Gastrocnemius medialis (tissue), 4 donors: ENCODE measurements around the gene DOCK4. TPM values are rescaled to one million over a fixed set of nuclear protein-coding genes. Genes with fewer than 3 reads are reported as not detected.

Experiments used
- ATAC-seq, 2 donors: fragments of 150-250 bp; one replicate each; pipeline ENCODE4 v1.9.1; 2016
- DNase-seq, 2 donors: peaks; one replicate each; pipeline ENCODE4 v3.0.0-alpha.2; 2019
- H3K27ac ChIP-seq, 4 donors: fragments of 200-600 bp; sonication (generic); 1 replicate in 1 of 4; 2 replicates in 3 of 4; pipeline ENCODE4 v1.5.1; 2016 to 2018; ENCODE audit warnings: mild to moderate bottlenecking in 2 of 4, moderate library complexity in 1 of 4
- H3K27me3 ChIP-seq, 3 donors: fragments of 200-600 bp; sonication (generic) in 2 of 3; 1 replicate in 1 of 3; 2 replicates in 2 of 3; pipeline versions ENCODE4 v1.5.1 to v1.6.0; 2016 to 2019; ENCODE audit warnings: mild to moderate bottlenecking in 1 of 3, moderate library complexity in 1 of 3
- H3K36me3 ChIP-seq, 2 donors: fragments of 200-600 bp; sonication (generic) in 1 of 2; one replicate each; pipeline ENCODE4 v1.5.1; 2017 to 2018
- H3K4me1 ChIP-seq, 2 donors: fragments of 200-600 bp; sonication (generic) in 1 of 2; one replicate each; pipeline ENCODE4 v1.5.1; 2016 to 2017; ENCODE audit warnings: mild to moderate bottlenecking in 2 of 2
- H3K4me3 ChIP-seq, 4 donors: fragments of 200-600 bp; sonication (generic) in 3 of 4; 1 replicate in 1 of 4; 2 replicates in 3 of 4; pipeline ENCODE4 v1.5.1; 2016 to 2019; ENCODE audit warnings: mild to moderate bottlenecking in 2 of 4
- H3K9me3 ChIP-seq, 3 donors: fragments of 200-600 bp; sonication (generic) in 2 of 3; 1 replicate in 1 of 3; 2 replicates in 2 of 3; pipeline ENCODE4 v1.5.1; 2016 to 2019
- POLR2A ChIP-seq, 2 donors: fragments of 450-650 bp; IDR thresholded peaks; one replicate each; pipeline ENCODE4 v1.6.1; 2017; ENCODE audit warnings: antibody characterized with exemption in 2 of 2, mild to moderate bottlenecking in 2 of 2, moderate library complexity in 2 of 2
- in situ Hi-C, 4 donors: fragments of 200-750 bp; cut with MboI; loops; one replicate each; pipeline versions ENCODE4 v1.15.0 to v1.8.0; 2017; ENCODE audit warnings: low sequenced_read_pairs in 4 of 4
- intact Hi-C: fragments of 100-400 bp; cut with DNase I; formaldehyde crosslinking; loops from one replicate; pipeline ENCODE4 v1.15.1; 2023; ENCODE audit warnings: low total_unique reads
- total RNA-seq, 4 donors: library from RNA; depleted of rRNA; stranded (reverse); fragments of >200 nt; gene quantifications; one replicate each; pipeline versions ENCODE4 v1.1.0 to v1.2.3, GENCODE V29; 2016
- TF ChIP-seq, protein P1 (sequence below), 5 experiments: fragments of 450-650 bp in 3 of 5; fragments of 200-600 bp in 2 of 5; sonication (generic) in 2 of 5; IDR thresholded peaks in 4 of 5; conservative IDR thresholded peaks in 1 of 5; 1 replicate in 4 of 5; 2 replicates in 1 of 5; pipeline ENCODE4 v1.5.1; 2016 to 2019; ENCODE audit warnings: antibody characterized with exemption in 5 of 5, mild to moderate bottlenecking in 3 of 5, moderate library complexity in 3 of 5

The DOCK4 gene
- total RNA-seq, 4 donors from 2014 or later, result 8.7 to 12.0 (median 10.2) TPM

DNA sequence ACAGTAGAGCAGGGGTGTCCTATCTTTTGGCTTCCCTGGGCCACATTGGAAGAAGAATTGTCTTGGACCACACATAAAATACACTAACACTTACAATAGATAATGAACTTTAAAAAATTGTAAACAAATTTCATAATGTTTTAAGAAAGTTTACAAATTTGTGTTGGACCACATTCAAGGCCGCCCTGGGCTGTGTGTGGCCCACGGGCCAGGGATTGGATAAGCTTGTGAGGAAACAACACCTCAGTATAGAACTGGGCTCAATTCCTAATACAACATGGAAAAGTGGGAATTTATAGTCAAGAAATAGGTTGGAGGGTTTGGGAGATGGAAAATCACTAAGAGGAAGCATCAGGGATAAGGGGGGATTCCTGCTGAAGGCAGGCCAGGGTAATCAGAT lies 18.0 kb upstream of the DOCK4 start:
- H3K4me3 ChIP-seq, result no peak overlapping the region
- intact Hi-C loops (no loop called here), in situ Hi-C loops (loop anchor here in 2 of 4 donors (25.0 kb wide), 2 partner anchors 263 to 662 kb away; partner anchors contain the start of genes IMMP2L (in 1 of the 2) and LSMEM1 (in 1 of the 2))
- no peak for ATAC-seq
- no peaks in the 10 kb centered on the region for H3K36me3 ChIP-seq
- no peaks in the 10 kb centered on the region for H3K9me3 ChIP-seq
- H3K27ac ChIP-seq, result no peak overlapping the region
- no peak for DNase-seq
- H3K4me1 ChIP-seq, result peaks cover 0 to 8% of the 10 kb centered on the region in 2 donors
- TF ChIP-seq, protein P1, sequence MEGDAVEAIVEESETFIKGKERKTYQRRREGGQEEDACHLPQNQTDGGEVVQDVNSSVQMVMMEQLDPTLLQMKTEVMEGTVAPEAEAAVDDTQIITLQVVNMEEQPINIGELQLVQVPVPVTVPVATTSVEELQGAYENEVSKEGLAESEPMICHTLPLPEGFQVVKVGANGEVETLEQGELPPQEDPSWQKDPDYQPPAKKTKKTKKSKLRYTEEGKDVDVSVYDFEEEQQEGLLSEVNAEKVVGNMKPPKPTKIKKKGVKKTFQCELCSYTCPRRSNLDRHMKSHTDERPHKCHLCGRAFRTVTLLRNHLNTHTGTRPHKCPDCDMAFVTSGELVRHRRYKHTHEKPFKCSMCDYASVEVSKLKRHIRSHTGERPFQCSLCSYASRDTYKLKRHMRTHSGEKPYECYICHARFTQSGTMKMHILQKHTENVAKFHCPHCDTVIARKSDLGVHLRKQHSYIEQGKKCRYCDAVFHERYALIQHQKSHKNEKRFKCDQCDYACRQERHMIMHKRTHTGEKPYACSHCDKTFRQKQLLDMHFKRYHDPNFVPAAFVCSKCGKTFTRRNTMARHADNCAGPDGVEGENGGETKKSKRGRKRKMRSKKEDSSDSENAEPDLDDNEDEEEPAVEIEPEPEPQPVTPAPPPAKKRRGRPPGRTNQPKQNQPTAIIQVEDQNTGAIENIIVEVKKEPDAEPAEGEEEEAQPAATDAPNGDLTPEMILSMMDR (IDR thresholded peaks at IDR 0.05 in 4 of 5, conservative IDR thresholded peaks at IDR 0.05 in 1 of 5), result no peak
- TF ChIP-seq POLR2A (IDR thresholded peaks at IDR 0.05), result no peak
- H3K27me3 ChIP-seq, result no peaks in the 10 kb centered on the region

DNA sequence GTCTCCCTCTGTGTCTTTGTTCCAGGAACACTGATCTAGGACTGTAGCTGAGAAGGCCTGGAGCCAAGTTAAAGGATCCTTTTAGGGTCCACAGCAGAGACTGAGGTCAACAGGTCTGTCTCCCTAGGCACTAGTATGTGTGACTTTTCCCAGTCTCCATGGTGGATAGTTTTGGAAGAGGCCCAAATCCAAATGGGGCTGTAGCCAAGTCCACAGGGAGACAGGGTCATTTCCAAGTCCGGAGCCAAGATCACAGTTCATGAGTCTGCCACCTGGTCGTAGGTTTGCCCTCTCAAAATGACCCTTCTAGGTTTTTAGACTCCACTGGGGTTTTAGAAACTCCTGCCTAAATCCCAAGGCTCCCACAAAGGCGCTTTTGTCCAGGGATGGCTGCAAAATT lies 17.1 kb upstream of the DOCK4 start:
- intact Hi-C loops, result no loop called here
- ATAC-seq (no peak), DNase-seq (no peak)
- in situ Hi-C loops, result loop anchor here in 2 of 4 donors (25.0 kb wide), 2 partner anchors 264 to 661 kb away; partner anchors contain the start of genes IMMP2L (in 1 of the 2) and LSMEM1 (in 1 of the 2)
- H3K9me3 ChIP-seq, result no peaks in the 10 kb centered on the region
- no peaks in the 10 kb centered on the region for H3K36me3 ChIP-seq
- H3K4me1 ChIP-seq, result peaks cover 0 to 8% of the 10 kb centered on the region in 2 donors
- no peak for TF ChIP-seq POLR2A (IDR thresholded peaks at IDR 0.05)
- H3K27ac ChIP-seq, result no peak overlapping the region
- no peaks in the 10 kb centered on the region for H3K27me3 ChIP-seq
- H3K4me3 ChIP-seq, result no peak overlapping the region

DNA sequence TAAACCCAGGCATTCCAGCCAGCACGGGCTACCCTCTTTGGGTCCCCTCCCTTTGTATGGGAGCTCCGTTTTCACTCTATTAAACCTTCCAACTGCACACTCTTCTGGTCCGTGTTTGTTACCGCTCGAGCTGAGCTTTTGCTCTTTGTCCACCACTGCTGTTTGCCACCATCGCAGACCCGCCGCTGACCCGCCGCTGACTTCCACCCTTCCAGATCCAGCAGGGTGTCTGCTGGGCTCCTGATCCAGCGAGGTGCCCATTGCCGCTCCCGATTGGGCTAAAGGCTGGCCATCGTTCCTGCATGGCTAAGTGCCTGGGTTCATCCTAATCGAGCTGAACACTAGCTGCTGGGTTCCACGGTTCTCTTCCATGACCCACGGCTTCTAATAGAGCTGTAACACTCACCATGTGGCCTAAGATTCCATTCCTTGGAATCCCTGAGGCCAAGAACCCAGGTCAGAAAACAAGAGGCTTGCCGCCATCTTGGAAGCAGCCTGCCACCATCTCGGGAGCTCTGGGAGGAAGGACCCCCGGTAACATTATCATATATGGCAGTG lies 14.8 kb upstream of the DOCK4 start:
- no peak for TF ChIP-seq POLR2A (IDR thresholded peaks at IDR 0.05)
- TF ChIP-seq, protein P1 (IDR thresholded peaks at IDR 0.05 in 4 of 5, conservative IDR thresholded peaks at IDR 0.05 in 1 of 5), result no peak
- Histone ChIP-seq H3K9me3 (no peaks in the 10 kb centered on the region), H3K4me3 (no peak overlapping the region), H3K4me1 (peaks cover 0 to 8% of the 10 kb centered on the region in 2 donors), H3K27ac (no peak overlapping the region), H3K27me3 (no peaks in the 10 kb centered on the region), H3K36me3 (no peaks in the 10 kb centered on the region)
- intact Hi-C loops, result no loop called here
- DNase-seq (no peak), ATAC-seq (no peak)
- in situ Hi-C loops, result loop anchor here in 2 of 4 donors (25.0 kb wide), 2 partner anchors 266 to 659 kb away; partner anchors contain the start of genes IMMP2L (in 1 of the 2) and LSMEM1 (in 1 of the 2)

DNA sequence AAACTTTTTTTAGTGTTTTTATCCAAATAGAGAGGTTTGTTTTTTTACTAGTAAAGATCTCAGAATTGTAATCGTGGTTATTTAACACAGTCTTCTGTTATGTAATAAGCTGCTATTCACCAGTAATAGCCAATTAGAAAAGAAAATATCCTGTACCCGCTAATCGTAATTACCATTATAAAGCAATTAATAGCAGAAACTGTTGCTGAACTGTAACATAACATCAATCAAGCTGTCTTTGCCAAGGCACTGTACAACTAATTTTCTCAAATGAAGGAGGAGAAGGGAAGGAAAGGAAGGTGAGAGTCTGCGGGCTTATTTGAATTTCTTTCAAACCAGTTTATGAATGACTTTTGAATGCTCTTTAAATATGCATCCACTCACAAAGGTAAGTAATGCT lies 9.6 kb upstream of the DOCK4 start:
- in situ Hi-C loops, result loop anchor here in 2 of 4 donors (25.0 kb wide), 2 partner anchors 272 to 653 kb away; partner anchors contain the start of genes IMMP2L (in 1 of the 2) and LSMEM1 (in 1 of the 2)
- H3K4me3 ChIP-seq, result no peak overlapping the region
- ATAC-seq (no peak), DNase-seq (no peak)
- no peaks in the 10 kb centered on the region for H3K36me3 ChIP-seq
- H3K4me1 ChIP-seq, result peaks cover 9 to 12% of the 10 kb centered on the region in 2 donors
- H3K27ac ChIP-seq, result no peak overlapping the region
- H3K27me3 ChIP-seq, result no peaks in the 10 kb centered on the region
- intact Hi-C loops, result no loop called here
- TF ChIP-seq, protein P1 (IDR thresholded peaks at IDR 0.05 in 4 of 5, conservative IDR thresholded peaks at IDR 0.05 in 1 of 5), result no peak
- no peak for TF ChIP-seq POLR2A (IDR thresholded peaks at IDR 0.05)
- H3K9me3 ChIP-seq, result no peaks in the 10 kb centered on the region

DNA sequence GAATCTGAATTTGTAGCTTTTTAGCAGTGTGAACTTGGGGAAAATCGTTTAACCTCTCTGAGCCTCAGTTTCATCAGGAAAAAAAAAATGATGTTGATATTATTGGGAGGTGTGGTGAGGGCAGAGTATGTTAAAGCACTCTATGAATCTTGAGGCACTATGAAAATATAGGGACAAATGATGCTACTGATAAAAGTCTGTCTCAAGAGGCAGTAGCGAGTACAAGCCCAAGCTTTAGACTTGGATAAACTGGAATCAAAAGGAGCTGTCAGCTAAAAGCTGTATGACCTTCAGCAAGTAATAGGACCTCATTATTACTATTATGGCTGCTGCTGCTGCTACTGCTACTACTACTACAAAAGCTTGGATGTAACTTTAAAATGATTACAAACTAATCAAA lies 8.7 kb upstream of the DOCK4 start:
- H3K27me3 ChIP-seq, result no peaks in the 10 kb centered on the region
- H3K9me3 ChIP-seq, result no peaks in the 10 kb centered on the region
- peaks cover 9 to 12% of the 10 kb centered on the region in 2 donors for H3K4me1 ChIP-seq
- H3K4me3 ChIP-seq, result no peak overlapping the region
- DNase-seq (no peak), ATAC-seq (no peak)
- no peak overlapping the region for H3K27ac ChIP-seq
- in situ Hi-C loops (loop anchor here in 2 of 4 donors (25.0 kb wide), 2 partner anchors 272 to 653 kb away; partner anchors contain the start of genes IMMP2L (in 1 of the 2) and LSMEM1 (in 1 of the 2)), intact Hi-C loops (no loop called here)
- TF ChIP-seq, protein P1 (IDR thresholded peaks at IDR 0.05 in 4 of 5, conservative IDR thresholded peaks at IDR 0.05 in 1 of 5), result no peak
- no peak for TF ChIP-seq POLR2A (IDR thresholded peaks at IDR 0.05)
- no peaks in the 10 kb centered on the region for H3K36me3 ChIP-seq
